Naive thymus-derived CD8-positive, alpha-beta T cell (primary cell): ENCODE results near the gene PDE11A. TPM values are rescaled to one million over a fixed set of nuclear protein-coding genes. Genes with fewer than 3 reads are reported as not detected.
"Not testable (repeated sequence)": the region's sequence is repeated elsewhere in the genome, so short reads cannot be mapped to it uniquely, and the experiment has no call there.

ENCODE experiments used
- ATAC-seq, 2 donors: fragments of 150-1000 bp; cut with Tn5 transposase in 1 of 2; sonication (Bioruptor Pico), chemical (Tn5 transposase) in 1 of 2; 1 replicate in 1 of 2; 2 replicates in 1 of 2; pipeline ENCODE4 v1.10.0; 2021; ENCODE audit warnings: mild to moderate bottlenecking in 2 of 2, moderate library complexity in 2 of 2
- POLR2A ChIA-PET: fragments of 350-600 bp; sonication (Branson Sonifier 250); formaldehyde crosslinking; loops from one replicate; lab custom pipeline; 2021; ENCODE audit warnings: antibody characterized with exemption; lab: Charles Lee
- DNase-seq, 10 donors: peaks; one replicate each; pipeline versions ENCODE4 v3.0.0 to v3.0.0-alpha.2; 2020 to 2022
- H3K27ac Mint-ChIP-seq, 10 donors: one replicate each; pipeline ENCODE4 v1.8.0; 2020 to 2022; ENCODE audit warnings: mild to moderate bottlenecking in 10 of 10, mixed read lengths in 10 of 10, moderate library complexity in 4 of 10, inconsistent platforms in 1 of 10
- H3K27me3 Mint-ChIP-seq, 5 donors: one replicate each; pipeline ENCODE4 v1.8.0; 2021 to 2022; ENCODE audit warnings: mixed read lengths in 5 of 5
- H3K36me3 Mint-ChIP-seq, 3 donors: one replicate each; pipeline ENCODE4 v1.8.0; 2020 to 2022; ENCODE audit warnings: mixed read lengths in 3 of 3, mild to moderate bottlenecking in 2 of 3, inconsistent platforms in 1 of 3
- H3K4me1 Mint-ChIP-seq, 4 donors: one replicate each; pipeline ENCODE4 v1.8.0; 2021 to 2022; ENCODE audit warnings: mixed read lengths in 4 of 4
- H3K4me3 Mint-ChIP-seq, 10 donors: one replicate each; pipeline ENCODE4 v1.8.0; 2020 to 2022; ENCODE audit warnings: mild to moderate bottlenecking in 10 of 10, mixed read lengths in 10 of 10, moderate library complexity in 6 of 10, inconsistent platforms in 1 of 10
- H3K9me3 Mint-ChIP-seq, 9 donors: one replicate each; pipeline ENCODE4 v1.8.0; 2020 to 2022; ENCODE audit warnings: mixed read lengths in 9 of 9, mild to moderate bottlenecking in 3 of 9, inconsistent platforms in 1 of 9, moderate library complexity in 1 of 9
- polyA plus RNA-seq, 3 donors: library from polyadenylated mRNA; unstranded; fragments of 300-500 nt; fragmentation: Illumina TruSeq; gene quantifications; one replicate each; pipeline ENCODE4 v1.2.3, GENCODE V29; 2021
- total RNA-seq, 8 experiments: library from RNA in 2 of 8; stranded (reverse) in 2 of 8; gene quantifications; one replicate each; pipeline ENCODE4 v1.2.3 and lab custom pipeline; 2021 to 2026

The PDE11A gene
- total and polyA plus RNA-seq, 5 experiments from 2014 or later = not detected

GRCh38 chr2:178069551-178069950 is 3.0 kb downstream of the PDE11A start:
- ATAC-seq (no peak), DNase-seq (no peak)
- Mint-ChIP-seq H3K36me3 (no peaks in the 10 kb centered on the region), H3K4me3 (no peak overlapping the region), H3K9me3 (no peaks in the 10 kb centered on the region), H3K27ac (no peak overlapping the region), H3K4me1 (peaks cover 10 to 12% (median 11%) of the 10 kb centered on the region in 4 donors), H3K27me3 (peaks cover 27 to 50% (median 41%) of the 10 kb centered on the region in 5 donors)
- POLR2A ChIA-PET = no interaction called here

GRCh38 chr2:178068823-178069454 is 3.6 kb downstream of the PDE11A start:
- Mint-ChIP-seq H3K27ac (peak overlapping the region in 1 of 10 donors; percentile 14), H3K4me1 (peaks cover 10 to 12% (median 11%) of the 10 kb centered on the region in 4 donors)
- no peak for ATAC-seq

GRCh38 chr2:178066890-178067669 is 5.5 kb downstream of the PDE11A start:
- Mint-ChIP-seq H3K4me3 (no peak overlapping the region), H3K27me3 (peaks cover 20 to 28% (median 26%) of the 10 kb centered on the region in 5 donors), H3K4me1 (no peaks in the 10 kb centered on the region), H3K9me3 (no peaks in the 10 kb centered on the region), H3K27ac (no peak overlapping the region), H3K36me3 (no peaks in the 10 kb centered on the region)
- no peak for DNase-seq
- POLR2A ChIA-PET = no interaction called here
- no peak for ATAC-seq

More at GRCh38 chr2:178068823-178069454, 3.6 kb downstream of the PDE11A start:
- POLR2A ChIA-PET = no interaction called here
- H3K9me3 Mint-ChIP-seq = no peaks in the 10 kb centered on the region
- H3K27me3 Mint-ChIP-seq = peaks cover 24 to 43% (median 35%) of the 10 kb centered on the region in 5 donors
- DNase-seq = no peak
- H3K36me3 Mint-ChIP-seq = no peaks in the 10 kb centered on the region
- no peak overlapping the region for H3K4me3 Mint-ChIP-seq

- no peaks in the 10 kb centered on the region for H3K4me1 Mint-ChIP-seq
- POLR2A ChIA-PET = no interaction called here
- H3K4me3 Mint-ChIP-seq = no peak overlapping the region
- no peaks in the 10 kb centered on the region for H3K9me3 Mint-ChIP-seq
- peaks cover 17 to 24% (median 20%) of the 10 kb centered on the region in 5 donors for H3K27me3 Mint-ChIP-seq
- DNase-seq = no peak
- no peaks in the 10 kb centered on the region for H3K36me3 Mint-ChIP-seq
- ATAC-seq = no peak
- H3K27ac Mint-ChIP-seq = no peak overlapping the region
These were observed 6.3 kb downstream of the PDE11A start for GRCh38 chr2:178066324-178066723.

- Mint-ChIP-seq H3K36me3 (no peaks in the 10 kb centered on the region), H3K27me3 (peaks cover 3 to 10% (median 6%) of the 10 kb centered on the region in 5 donors), H3K27ac (no peak overlapping the region), H3K9me3 (peaks cover 0 to 3% (median 0%) of the 10 kb centered on the region in 9 donors), H3K4me3 (no peak overlapping the region), H3K4me1 (no peaks in the 10 kb centered on the region)
- ATAC-seq (no peak), DNase-seq (no peak)
- POLR2A ChIA-PET = no interaction called here
These were observed 12.9 kb downstream of the PDE11A start for GRCh38 chr2:178059681-178060080.

GRCh38 chr2:178059111-178059510 is 13.5 kb downstream of the PDE11A start:
- POLR2A ChIA-PET = no interaction called here
- Mint-ChIP-seq H3K27me3 (peaks cover 3 to 10% (median 6%) of the 10 kb centered on the region in 5 donors), H3K4me3 (no peak overlapping the region), H3K9me3 (peaks cover 0 to 3% (median 0%) of the 10 kb centered on the region in 9 donors), H3K36me3 (no peaks in the 10 kb centered on the region), H3K27ac (no peak overlapping the region), H3K4me1 (no peaks in the 10 kb centered on the region)
- no peak for ATAC-seq
- DNase-seq = no peak

GRCh38 chr2:178057179-178057680 is 15.3 kb downstream of the PDE11A start:
- Mint-ChIP-seq H3K4me3 (no peak overlapping the region), H3K36me3 (no peaks in the 10 kb centered on the region), H3K4me1 (no peaks in the 10 kb centered on the region), H3K27me3 (peaks cover 0 to 2% (median 0%) of the 10 kb centered on the region in 5 donors), H3K27ac (no peak overlapping the region), H3K9me3 (peaks cover 0 to 3% (median 0%) of the 10 kb centered on the region in 9 donors)
- DNase-seq = no peak
- no peak for ATAC-seq
- POLR2A ChIA-PET = no interaction called here

- peaks cover 0 to 3% (median 0%) of the 10 kb centered on the region in 9 donors for H3K9me3 Mint-ChIP-seq
- H3K27ac Mint-ChIP-seq = no peak overlapping the region
- no peaks in the 10 kb centered on the region for H3K36me3 Mint-ChIP-seq
- no peak for ATAC-seq
- no peak for DNase-seq
- POLR2A ChIA-PET = no interaction called here
- H3K27me3 Mint-ChIP-seq = peaks cover 0 to 2% (median 0%) of the 10 kb centered on the region in 5 donors
- H3K4me1 Mint-ChIP-seq = no peaks in the 10 kb centered on the region
- H3K4me3 Mint-ChIP-seq = no peak overlapping the region
These were observed 16.2 kb downstream of the PDE11A start for GRCh38 chr2:178056345-178056744.

- DNase-seq, H3K4me3 Mint-ChIP-seq, H3K4me1 Mint-ChIP-seq, ATAC-seq, H3K36me3 Mint-ChIP-seq, H3K27ac Mint-ChIP-seq, POLR2A ChIA-PET: not testable (repeated sequence)
- Mint-ChIP-seq H3K9me3 (peaks cover 0 to 12% (median 0%) of the 10 kb centered on the region in 9 donors), H3K27me3 (peaks cover 8 to 46% (median 23%) of the 10 kb centered on the region in 5 donors)
These were observed 21.3 kb downstream of the PDE11A start for GRCh38 chr2:178051257-178051656.

- Mint-ChIP-seq H3K9me3 (peaks cover 0 to 12% (median 0%) of the 10 kb centered on the region in 9 donors), H3K27me3 (peaks cover 8 to 53% (median 25%) of the 10 kb centered on the region in 5 donors), H3K4me3 (no peak overlapping the region), H3K36me3 (no peaks in the 10 kb centered on the region), H3K4me1 (no peaks in the 10 kb centered on the region), H3K27ac (no peak overlapping the region)
- DNase-seq (no peak), ATAC-seq (no peak)
- POLR2A ChIA-PET = no interaction called here
These were observed 25.2 kb downstream of the PDE11A start for GRCh38 chr2:178047391-178047790.

- Mint-ChIP-seq H3K27me3 (peaks cover 7 to 37% (median 16%) of the 10 kb centered on the region in 5 donors), H3K4me1 (no peaks in the 10 kb centered on the region), H3K4me3 (no peak overlapping the region), H3K36me3 (no peaks in the 10 kb centered on the region), H3K27ac (no peak overlapping the region), H3K9me3 (peaks cover 0 to 2% (median 0%) of the 10 kb centered on the region in 9 donors)
- DNase-seq = no peak
- POLR2A ChIA-PET = no interaction called here
- ATAC-seq = no peak
These were observed 27.7 kb downstream of the PDE11A start for GRCh38 chr2:178044836-178045235.

- ATAC-seq = no peak
- H3K4me1 Mint-ChIP-seq = no peaks in the 10 kb centered on the region
- H3K36me3 Mint-ChIP-seq = no peaks in the 10 kb centered on the region
- no peak overlapping the region for H3K27ac Mint-ChIP-seq
- H3K4me3 Mint-ChIP-seq = no peak overlapping the region
- POLR2A ChIA-PET = no interaction called here
- peaks cover 0 to 2% (median 0%) of the 10 kb centered on the region in 9 donors for H3K9me3 Mint-ChIP-seq
- DNase-seq = no peak
- H3K27me3 Mint-ChIP-seq = peaks cover 9 to 39% (median 11%) of the 10 kb centered on the region in 5 donors
These were observed 29.3 kb downstream of the PDE11A start for GRCh38 chr2:178043266-178043665.

GRCh38 chr2:178033583-178033982 is 39.0 kb downstream of the PDE11A start:
- not testable (repeated sequence) for H3K4me1 Mint-ChIP-seq

More at GRCh38 chr2:178033583-178033982, 39.0 kb downstream of the PDE11A start:
- DNase-seq, POLR2A ChIA-PET, H3K27ac Mint-ChIP-seq, ATAC-seq, H3K4me3 Mint-ChIP-seq, H3K36me3 Mint-ChIP-seq: not testable (repeated sequence)
- H3K9me3 Mint-ChIP-seq = peaks cover 0 to 38% (median 24%) of the 10 kb centered on the region in 9 donors
- H3K27me3 Mint-ChIP-seq = peaks cover 2 to 31% (median 7%) of the 10 kb centered on the region in 5 donors
